ENCODE results near the gene MED15. TPM values are rescaled to one million over a fixed set of nuclear protein-coding genes. Genes with fewer than 3 reads are reported as not detected.
"Not testable (repeated sequence)": the region's sequence is repeated elsewhere in the genome, so short reads cannot be mapped to it uniquely, and the experiment has no call there.

The MED15 gene
- total RNA-seq, 6 donors from 2014 or later = 64.2 to 170 (median 123) TPM

GRCh38 chr22:20466659-20467379, 40.6 kb upstream of the MED15 start:
- WGBS, 2 donors = 79 to 84% methylated on average over 3 of the region's 3 CpGs
- H3K4me3 ChIP-seq = no peak overlapping the region
- no peaks in the 10 kb centered on the region for H3K9me3 ChIP-seq
- ATAC-seq (ENCODE audit: low FRiP score in 2 of 2) = no peak
- H3K4me1 ChIP-seq = peaks cover 9 to 18% (median 17%) of the 10 kb centered on the region in 4 donors
- DNase-seq = peak in 1 of 2 donors; percentile 34
- no peaks in the 10 kb centered on the region for H3K27me3 ChIP-seq
- H3K36me3 ChIP-seq = peaks cover 0 to 26% (median 17%) of the 10 kb centered on the region in 4 donors
- no peak overlapping the region for H3K27ac ChIP-seq
- no peak for TF ChIP-seq POLR2A (IDR thresholded peaks at IDR 0.05)
- TF ChIP-seq EP300 (IDR thresholded peaks at IDR 0.05) = no peak
- no peak for TF ChIP-seq CTCF (IDR thresholded peaks at IDR 0.05)
- no peak for TF ChIP-seq POLR2AphosphoS5 (IDR thresholded peaks at IDR 0.05)

- 88 to 90% methylated on average over 6 of the region's 6 CpGs for WGBS, 2 donors
- ATAC-seq (ENCODE audit: low FRiP score in 2 of 2) (no peak), DNase-seq (no peak)
- no peaks in the 10 kb centered on the region for H3K9me3 ChIP-seq
- H3K4me1 ChIP-seq = peaks cover 0 to 5% (median 4%) of the 10 kb centered on the region in 4 donors
- H3K36me3 ChIP-seq = peaks cover 0 to 24% (median 15%) of the 10 kb centered on the region in 4 donors
- H3K27ac ChIP-seq = no peak overlapping the region
- TF ChIP-seq CTCF (IDR thresholded peaks at IDR 0.05) = no peak
- no peak for TF ChIP-seq EP300 (IDR thresholded peaks at IDR 0.05)
- no peak for TF ChIP-seq POLR2AphosphoS5 (IDR thresholded peaks at IDR 0.05)
- TF ChIP-seq POLR2A (IDR thresholded peaks at IDR 0.05) = no peak
- H3K27me3 ChIP-seq = no peaks in the 10 kb centered on the region
- H3K4me3 ChIP-seq = no peak overlapping the region
These were observed 38.1 kb upstream of the MED15 start for GRCh38 chr22:20469110-20469868.

- H3K27ac ChIP-seq; H3K4me3 ChIP-seq; H3K4me1 ChIP-seq; H3K27me3 ChIP-seq; ATAC-seq (ENCODE audit: low FRiP score in 2 of 2); H3K9me3 ChIP-seq; DNase-seq: not testable (repeated sequence)
- 93 to 97% methylated on average over 2 of the region's 2 CpGs for WGBS, 2 donors
- H3K36me3 ChIP-seq = peaks cover 0 to 14% (median 6%) of the 10 kb centered on the region in 4 donors
These were observed 36.9 kb upstream of the MED15 start for GRCh38 chr22:20470525-20470924.

GRCh38 chr22:20471126-20471833, 36.1 kb upstream of the MED15 start:
- no peak overlapping the region for H3K4me3 ChIP-seq
- H3K9me3 ChIP-seq = no peaks in the 10 kb centered on the region
- WGBS, 2 donors = 93 to 94% methylated on average over 8 to 9 of the region's 9 CpGs
- H3K4me1 ChIP-seq = peaks cover 0 to 3% (median 1%) of the 10 kb centered on the region in 4 donors
- peaks cover 0 to 14% (median 6%) of the 10 kb centered on the region in 4 donors for H3K36me3 ChIP-seq
- TF ChIP-seq EP300 (IDR thresholded peaks at IDR 0.05) = no peak
- H3K27ac ChIP-seq = no peak overlapping the region
- ATAC-seq (ENCODE audit: low FRiP score in 2 of 2) = no peak
- no peak for DNase-seq
- no peaks in the 10 kb centered on the region for H3K27me3 ChIP-seq

GRCh38 chr22:20472629-20473442, 34.6 kb upstream of the MED15 start:
- H3K9me3 ChIP-seq = no peaks in the 10 kb centered on the region
- 84 to 90% methylated on average over 10 to 11 of the region's 11 CpGs for WGBS, 2 donors
- no peak for TF ChIP-seq CTCF (IDR thresholded peaks at IDR 0.05)
- no peak for TF ChIP-seq POLR2A (IDR thresholded peaks at IDR 0.05)
- TF ChIP-seq POLR2AphosphoS5 (IDR thresholded peaks at IDR 0.05) = no peak
- no peak for TF ChIP-seq EP300 (IDR thresholded peaks at IDR 0.05)
- no peaks in the 10 kb centered on the region for H3K4me1 ChIP-seq
- DNase-seq (no peak), ATAC-seq (ENCODE audit: low FRiP score in 2 of 2) (no peak)
- H3K36me3 ChIP-seq = peaks cover 0 to 14% (median 6%) of the 10 kb centered on the region in 4 donors
- H3K27ac ChIP-seq = no peak overlapping the region
- no peak overlapping the region for H3K4me3 ChIP-seq
- H3K27me3 ChIP-seq = no peaks in the 10 kb centered on the region
